ENCODE data around the gene TK1. TPM values are rescaled to one million over a fixed set of nuclear protein-coding genes. Genes with fewer than 3 reads are reported as not detected.

The TK1 gene
- total RNA-seq, 2 experiments from 2014 or later, result 109 to 117 TPM

DNA sequence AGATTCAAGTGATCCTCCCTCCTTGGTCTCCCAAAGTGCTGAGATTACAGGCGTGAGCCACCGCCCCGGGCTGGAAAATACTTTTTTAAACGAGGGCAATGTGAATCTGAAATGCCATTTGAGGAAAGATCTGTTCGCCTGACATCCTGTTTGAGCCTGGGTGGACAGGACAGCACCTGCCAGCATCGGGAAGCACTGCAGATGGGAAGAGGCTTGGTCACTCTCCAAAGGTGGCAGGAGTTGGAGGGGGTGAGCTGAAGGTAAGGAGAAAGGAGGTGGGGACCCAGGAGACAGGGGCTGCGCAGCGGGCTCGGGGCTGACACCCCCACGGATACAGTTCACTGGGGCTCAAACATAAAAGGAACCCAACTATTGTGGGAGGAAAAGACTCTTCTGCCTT lies 23.3 kb upstream of the TK1 start:
- CTCF ChIA-PET, result no interaction called here
- POLR2A ChIA-PET, result no interaction called here
- Mint-ChIP-seq H3K27me3 (no peaks in the 10 kb centered on the region), H3K4me1 (peaks cover 9% of the 10 kb centered on the region), H3K4me3 (no peak overlapping the region), H3K27ac (no peak overlapping the region), H3K9me3 (no peaks in the 10 kb centered on the region), H3K36me3 (ENCODE audit: low read depth) (peaks cover 6% of the 10 kb centered on the region)
- no peak for DNase-seq

DNA sequence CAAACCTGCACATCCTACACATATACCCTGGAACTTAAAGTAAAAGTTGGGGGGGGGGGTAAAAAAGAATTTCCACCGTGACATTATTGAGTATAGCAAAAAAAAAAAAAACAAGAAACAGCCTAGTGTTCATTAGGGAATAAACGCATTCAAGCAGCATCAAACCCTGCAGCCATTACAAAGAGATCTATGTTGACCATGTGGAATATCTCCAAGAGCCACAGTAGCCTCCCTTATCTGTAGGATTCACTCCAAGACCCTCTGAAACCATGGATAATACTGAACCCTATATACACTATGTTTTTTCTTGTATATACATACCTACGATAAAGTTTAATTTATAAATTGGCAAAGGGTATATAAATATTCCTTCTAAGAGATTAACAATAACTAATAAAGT lies 21.6 kb upstream of the TK1 start:
- no peak for DNase-seq
- Mint-ChIP-seq H3K27ac (no peak overlapping the region), H3K27me3 (no peaks in the 10 kb centered on the region), H3K4me3 (no peak overlapping the region), H3K9me3 (no peaks in the 10 kb centered on the region), H3K36me3 (ENCODE audit: low read depth) (no peaks in the 10 kb centered on the region), H3K4me1 (no peaks in the 10 kb centered on the region)
- ChIA-PET CTCF (no interaction called here), POLR2A (no interaction called here)

DNA sequence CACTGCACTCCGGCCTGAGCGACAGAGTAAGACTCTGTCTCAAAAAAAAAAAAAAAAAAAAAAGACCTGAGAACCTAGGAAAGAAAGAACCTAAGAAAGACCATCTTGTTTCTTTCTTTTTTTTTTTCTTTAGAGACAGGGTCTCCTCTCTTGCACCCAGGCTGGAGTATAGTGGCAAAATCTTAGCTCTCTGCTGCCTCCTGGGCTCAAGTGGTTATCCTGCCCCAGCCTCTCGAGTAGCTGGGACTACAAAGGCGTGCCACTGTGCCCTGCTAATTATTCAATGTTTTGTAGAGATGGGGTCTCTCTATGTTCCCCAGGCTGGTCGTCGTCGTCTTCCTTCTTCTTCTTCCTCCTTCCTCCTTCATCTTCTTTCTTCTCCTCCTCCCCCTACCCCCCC lies 19.4 kb upstream of the TK1 start:
- Mint-ChIP-seq H3K27ac (no peak overlapping the region), H3K9me3 (no peaks in the 10 kb centered on the region), H3K36me3 (ENCODE audit: low read depth) (no peaks in the 10 kb centered on the region), H3K4me3 (no peak overlapping the region), H3K4me1 (no peaks in the 10 kb centered on the region), H3K27me3 (no peaks in the 10 kb centered on the region)
- no peak for DNase-seq
- CTCF ChIA-PET, result no interaction called here
- POLR2A ChIA-PET, result interaction anchor here (1.6 kb wide), 1 partner anchor 17 kb away, joined by 4 read pairs; no protein-coding TSS in a partner anchor

DNA sequence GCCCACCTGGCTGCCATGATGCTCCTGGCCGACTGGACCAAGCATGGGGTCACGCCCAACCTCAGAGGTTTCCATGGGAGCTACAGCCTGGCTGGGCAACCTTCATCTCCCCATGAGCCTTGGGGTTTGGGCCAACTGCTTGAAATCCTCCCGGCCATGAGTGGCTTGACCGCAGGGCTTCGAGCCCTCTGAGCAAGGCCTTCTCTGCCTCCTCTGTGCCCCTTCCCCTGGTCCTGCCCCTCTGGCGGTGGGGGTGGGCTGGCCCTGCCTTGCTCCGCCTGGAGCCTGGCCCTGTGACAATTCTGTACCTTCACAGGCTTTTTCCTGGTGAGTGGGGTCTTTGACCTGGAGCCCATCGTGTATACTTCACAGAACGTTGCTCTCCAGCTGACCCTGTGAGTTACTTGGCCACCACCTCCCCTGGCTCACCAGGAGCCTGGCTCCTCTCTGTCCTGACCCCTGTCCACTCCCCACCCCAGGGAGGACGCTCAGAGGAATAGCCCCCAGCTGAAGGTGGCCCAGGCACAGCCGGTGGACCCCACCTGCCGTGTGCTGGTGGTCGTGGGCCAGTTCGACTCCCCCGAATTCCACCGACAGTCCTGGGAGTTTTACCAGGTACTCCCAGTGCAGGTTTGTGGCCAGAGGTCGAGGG lies 18.4 kb upstream of the TK1 start:
- Mint-ChIP-seq H3K9me3 (no peaks in the 10 kb centered on the region), H3K4me1 (no peaks in the 10 kb centered on the region), H3K4me3 (no peak overlapping the region), H3K27ac (no peak overlapping the region), H3K27me3 (no peaks in the 10 kb centered on the region), H3K36me3 (ENCODE audit: low read depth) (no peaks in the 10 kb centered on the region)
- CTCF ChIA-PET, result no interaction called here
- no peak for DNase-seq
- POLR2A ChIA-PET, result interaction anchor here (1.6 kb wide), 1 partner anchor 18 kb away, joined by 4 read pairs; no protein-coding TSS in a partner anchor

DNA sequence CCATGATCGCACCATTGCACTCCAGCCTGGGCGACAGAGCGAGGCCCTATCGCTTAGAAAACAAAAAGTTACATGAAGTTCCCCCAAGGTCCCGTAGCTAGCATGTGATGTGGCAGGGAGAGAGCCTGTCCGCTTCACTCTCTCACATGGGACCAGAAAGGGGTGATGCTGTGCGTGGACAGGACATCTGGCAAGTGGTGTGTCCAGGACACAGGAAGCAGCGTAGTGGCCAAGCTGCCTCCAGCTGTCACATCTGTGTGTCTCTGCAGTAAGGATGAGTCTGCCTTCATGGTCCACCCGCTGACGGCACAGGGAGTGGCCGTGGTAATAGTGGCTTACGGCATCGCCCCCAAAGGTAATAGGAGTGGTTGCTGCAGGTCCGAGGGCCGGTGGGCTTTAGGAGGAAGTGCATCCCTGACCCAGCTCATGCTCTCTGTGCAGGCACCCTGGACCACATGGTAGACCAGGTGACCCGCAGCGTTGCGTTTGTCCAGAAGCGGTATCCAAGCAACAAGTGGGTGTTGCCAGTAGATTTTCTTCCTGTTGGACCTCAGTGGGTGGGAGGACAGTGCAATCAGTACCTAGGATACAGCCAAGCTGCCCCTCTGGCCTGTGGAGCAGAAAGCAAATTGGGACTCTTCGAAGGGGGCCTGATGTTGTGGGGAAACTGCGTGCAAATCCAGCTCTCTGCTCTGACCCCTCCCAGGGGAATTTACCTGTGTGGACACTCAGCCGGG lies 17.7 kb upstream of the TK1 start:
- no peak overlapping the region for H3K27ac Mint-ChIP-seq
- ChIA-PET POLR2A (interaction anchor here (1.6 kb wide), 1 partner anchor 19 kb away, joined by 4 read pairs; no protein-coding TSS in a partner anchor), CTCF (no interaction called here)
- H3K4me1 Mint-ChIP-seq, result no peaks in the 10 kb centered on the region
- no peaks in the 10 kb centered on the region for H3K36me3 Mint-ChIP-seq (ENCODE audit: low read depth)
- no peaks in the 10 kb centered on the region for H3K27me3 Mint-ChIP-seq
- no peak for DNase-seq
- no peak overlapping the region for H3K4me3 Mint-ChIP-seq
- no peaks in the 10 kb centered on the region for H3K9me3 Mint-ChIP-seq

DNA sequence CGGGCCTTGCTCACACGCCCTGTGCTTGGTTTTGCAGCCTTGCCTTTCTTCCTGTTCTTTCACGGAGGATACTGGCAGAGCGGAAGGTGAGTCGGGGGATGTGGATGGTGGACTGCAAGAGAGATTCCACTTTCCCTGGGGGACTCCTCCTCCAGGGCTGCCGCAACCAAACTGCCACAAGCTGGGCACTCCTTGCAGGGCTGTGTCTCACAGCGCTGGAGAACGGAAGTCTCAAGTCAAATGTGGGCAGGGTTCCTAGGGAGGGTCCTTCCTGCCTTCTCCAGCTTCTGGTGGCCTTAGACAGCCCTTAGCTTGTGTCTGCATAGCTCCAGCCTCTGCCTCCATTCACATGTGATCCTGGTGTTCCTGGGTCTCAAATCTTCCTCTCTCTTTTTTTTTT lies 15.8 kb upstream of the TK1 start:
- Mint-ChIP-seq H3K36me3 (ENCODE audit: low read depth) (peaks cover 5% of the 10 kb centered on the region), H3K27ac (no peak overlapping the region), H3K9me3 (no peaks in the 10 kb centered on the region), H3K4me1 (peaks cover 6% of the 10 kb centered on the region), H3K4me3 (no peak overlapping the region), H3K27me3 (no peaks in the 10 kb centered on the region)
- POLR2A ChIA-PET, result no interaction called here
- no peak for DNase-seq
- CTCF ChIA-PET, result interaction anchor here (0.7 kb wide), 1 partner anchor 180 kb away, joined by 3 read pairs; no protein-coding TSS in a partner anchor

DNA sequence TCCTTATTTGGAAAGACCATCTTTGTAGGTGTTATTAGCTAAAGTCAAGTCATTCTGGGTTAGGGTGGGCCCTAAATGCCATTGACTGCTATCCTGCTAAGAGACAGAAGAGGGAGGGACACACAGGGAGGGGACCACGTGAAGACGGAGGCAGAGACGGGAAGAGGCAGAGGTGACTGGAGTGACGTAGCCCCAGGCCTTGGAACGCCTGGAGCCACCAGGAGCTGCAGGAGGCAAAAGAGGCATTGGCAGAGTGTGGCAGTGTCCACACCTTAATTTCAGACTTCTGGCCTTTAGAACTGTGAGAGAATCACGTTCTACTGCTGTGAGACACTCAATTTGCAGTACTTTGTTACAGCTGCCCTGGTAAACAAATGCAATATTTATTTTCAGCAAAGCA lies 13.6 kb upstream of the TK1 start:
- Mint-ChIP-seq H3K27ac (no peak overlapping the region), H3K9me3 (no peaks in the 10 kb centered on the region), H3K27me3 (no peaks in the 10 kb centered on the region), H3K4me1 (peaks cover 6% of the 10 kb centered on the region), H3K36me3 (ENCODE audit: low read depth) (peaks cover 13% of the 10 kb centered on the region), H3K4me3 (no peak overlapping the region)
- DNase-seq, result no peak
- ChIA-PET POLR2A (interaction anchor here (1.4 kb wide), 1 partner anchor 116 kb away, joined by 3 read pairs; no protein-coding TSS in a partner anchor), CTCF (interaction anchor here (0.7 kb wide), 1 partner anchor 1144 kb away, joined by 3 read pairs; no protein-coding TSS in a partner anchor)

DNA sequence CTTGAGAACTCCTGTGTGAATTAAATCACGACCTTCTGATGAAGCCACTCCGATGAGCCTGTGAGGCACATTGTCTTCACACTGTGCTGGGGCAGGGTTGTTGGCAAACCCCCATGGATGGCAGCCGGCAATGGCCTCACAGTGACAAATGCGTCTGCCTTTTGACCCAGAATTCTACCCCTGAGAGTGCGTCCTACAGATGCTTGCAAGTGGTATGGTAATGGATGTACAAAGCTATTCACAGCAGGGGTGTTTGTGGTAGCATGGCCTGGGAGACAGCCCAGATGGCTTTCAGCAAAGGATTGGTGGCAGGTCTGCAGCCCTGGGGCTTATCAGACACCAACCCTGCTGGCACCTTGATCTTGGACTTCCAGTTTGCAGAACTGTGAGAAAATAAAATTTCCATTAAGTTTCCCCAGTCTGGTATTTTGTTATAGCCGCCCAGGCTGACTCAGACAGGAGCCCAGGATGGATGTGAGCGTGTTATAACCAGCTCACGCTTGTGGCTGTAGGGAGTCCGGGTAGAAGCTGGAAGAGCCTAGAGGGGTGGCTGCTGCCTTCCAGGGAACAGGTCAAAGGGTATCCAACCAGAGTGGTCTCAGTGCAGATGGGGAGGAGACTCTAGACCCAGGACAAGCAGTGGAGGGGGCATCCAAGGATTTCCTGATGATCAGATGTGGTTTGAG lies 10.4 kb upstream of the TK1 start:
- H3K4me3 Mint-ChIP-seq, result no peak overlapping the region
- no peaks in the 10 kb centered on the region for H3K9me3 Mint-ChIP-seq
- H3K4me1 Mint-ChIP-seq, result peaks cover 8% of the 10 kb centered on the region
- peaks cover 16% of the 10 kb centered on the region for H3K36me3 Mint-ChIP-seq (ENCODE audit: low read depth)
- ChIA-PET POLR2A (no interaction called here), CTCF (interaction anchor here (1.0 to 1.2 kb wide), 3 partner anchors 21 to 112 kb away, joined by 3 to 6 read pairs (median 3); no protein-coding TSS in a partner anchor)
- no peak for DNase-seq
- no peaks in the 10 kb centered on the region for H3K27me3 Mint-ChIP-seq
- H3K27ac Mint-ChIP-seq, result no peak overlapping the region

DNA sequence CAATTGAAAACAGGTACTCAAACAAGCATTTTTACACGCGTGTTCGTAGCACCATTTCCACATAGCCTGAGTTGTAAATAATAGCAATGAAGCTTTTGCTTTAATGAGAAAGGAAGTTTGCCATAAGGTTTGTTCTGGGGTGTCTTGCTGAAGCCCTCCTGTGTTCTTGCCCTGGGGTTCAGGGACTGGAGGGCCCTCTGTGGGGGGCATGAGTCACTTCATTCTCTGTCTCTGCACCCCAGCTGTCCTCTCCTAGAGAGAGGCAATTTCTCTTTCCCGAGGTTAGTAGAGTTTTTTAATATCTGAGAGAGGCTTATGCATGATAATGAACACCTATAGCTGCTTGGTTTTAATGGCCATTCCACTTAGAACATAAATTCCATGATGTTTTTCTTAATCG lies 9.9 kb upstream of the TK1 start:
- ChIA-PET CTCF (interaction anchor here (0.6 kb wide), 1 partner anchor 29 kb away, joined by 6 read pairs; no protein-coding TSS in a partner anchor), POLR2A (no interaction called here)
- Mint-ChIP-seq H3K36me3 (ENCODE audit: low read depth) (peaks cover 19% of the 10 kb centered on the region), H3K27ac (no peak overlapping the region), H3K9me3 (no peaks in the 10 kb centered on the region), H3K27me3 (no peaks in the 10 kb centered on the region), H3K4me1 (peaks cover 8% of the 10 kb centered on the region), H3K4me3 (no peak overlapping the region)
- no peak for DNase-seq

DNA sequence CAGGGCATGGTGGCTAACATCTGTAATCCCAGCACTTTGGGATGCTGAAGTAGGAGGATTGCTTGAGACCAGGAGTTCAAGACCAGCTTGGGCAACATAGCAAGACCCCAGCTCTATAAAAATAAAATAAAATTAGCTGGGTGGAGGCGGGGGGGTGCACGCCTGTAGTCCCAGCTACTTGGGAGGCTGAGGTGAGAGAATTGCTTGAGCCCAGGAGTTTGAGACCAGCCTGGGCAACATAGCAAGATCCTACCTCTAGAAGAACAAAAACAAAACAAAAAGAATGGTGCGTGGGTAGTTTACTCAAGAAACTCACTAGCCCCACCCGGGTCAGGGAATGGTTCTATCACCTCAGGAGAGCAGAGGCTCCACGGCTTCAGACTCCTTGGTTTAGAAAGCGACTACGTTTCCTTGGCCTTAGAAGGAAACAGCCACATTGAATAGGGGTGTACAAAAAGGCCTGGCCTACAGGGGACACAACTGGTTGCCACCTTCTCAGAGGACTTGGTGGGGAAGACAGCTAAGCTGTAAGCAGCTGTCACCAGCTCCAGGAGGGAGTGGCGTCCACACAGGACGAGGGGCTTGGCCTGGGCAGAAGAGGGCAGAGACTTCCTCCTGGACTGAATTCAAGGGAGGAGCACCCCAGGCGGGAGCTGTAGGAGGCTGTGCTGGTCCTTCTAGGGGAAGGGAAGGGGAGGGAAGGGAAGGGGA lies 716 bp downstream of the TK1 start:
- no peaks in the 10 kb centered on the region for H3K27me3 Mint-ChIP-seq
- no peaks in the 10 kb centered on the region for H3K9me3 Mint-ChIP-seq
- peaks cover 34% of the 10 kb centered on the region for H3K36me3 Mint-ChIP-seq (ENCODE audit: low read depth)
- POLR2A ChIA-PET, result interaction anchor here (0.5 to 6.0 kb wide), 12 partner anchors 13 to 268 kb away, joined by 3 to 69 read pairs (median 5); partner anchors contain the start of genes BIRC5, SYNGR2, TMC8 and TNRC6C
- CTCF ChIA-PET, result interaction anchor here (0.7 to 3.6 kb wide), 5 partner anchors 9 to 167 kb away, joined by 3 to 17 read pairs (median 3); no protein-coding TSS in a partner anchor
- peaks cover 53% of the 10 kb centered on the region for H3K4me1 Mint-ChIP-seq
- H3K4me3 Mint-ChIP-seq, result peak overlapping the region; percentile 78
- H3K27ac Mint-ChIP-seq, result peak overlapping the region; percentile 67
- no peak for DNase-seq

DNA sequence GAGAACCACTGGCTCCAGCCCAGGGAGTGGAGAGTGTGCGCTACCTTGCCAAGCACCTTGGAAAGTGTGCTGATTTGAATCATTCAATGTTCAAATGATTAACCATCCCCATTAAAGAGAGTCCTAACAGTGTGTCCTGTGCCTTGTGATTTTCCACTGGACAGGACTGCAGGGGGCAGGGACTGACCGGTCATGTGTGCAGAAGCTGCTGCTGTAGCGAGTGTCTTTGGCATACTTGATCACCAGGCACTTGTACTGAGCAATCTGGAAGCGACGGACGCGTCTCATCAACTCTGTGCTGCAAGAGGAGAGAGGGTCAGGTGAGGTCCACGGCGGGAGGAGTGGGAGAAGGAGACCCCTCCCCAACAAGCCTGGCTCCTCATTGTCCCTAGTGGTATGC lies 2.0 kb downstream of the TK1 start:
- no peak overlapping the region for H3K27ac Mint-ChIP-seq
- ChIA-PET POLR2A (interaction anchor here (6.0 kb wide), 1 partner anchor 11 kb away, joined by 69 read pairs; the partner anchor contains the start of gene SYNGR2), CTCF (interaction anchor here (3.6 kb wide), 1 partner anchor 8 kb away, joined by 17 read pairs; no protein-coding TSS in a partner anchor)
- H3K4me3 Mint-ChIP-seq, result peak overlapping the region; percentile 78
- peaks cover 40% of the 10 kb centered on the region for H3K36me3 Mint-ChIP-seq (ENCODE audit: low read depth)
- H3K27me3 Mint-ChIP-seq, result no peaks in the 10 kb centered on the region
- no peak for DNase-seq
- H3K4me1 Mint-ChIP-seq, result peaks cover 60% of the 10 kb centered on the region
- H3K9me3 Mint-ChIP-seq, result no peaks in the 10 kb centered on the region

DNA sequence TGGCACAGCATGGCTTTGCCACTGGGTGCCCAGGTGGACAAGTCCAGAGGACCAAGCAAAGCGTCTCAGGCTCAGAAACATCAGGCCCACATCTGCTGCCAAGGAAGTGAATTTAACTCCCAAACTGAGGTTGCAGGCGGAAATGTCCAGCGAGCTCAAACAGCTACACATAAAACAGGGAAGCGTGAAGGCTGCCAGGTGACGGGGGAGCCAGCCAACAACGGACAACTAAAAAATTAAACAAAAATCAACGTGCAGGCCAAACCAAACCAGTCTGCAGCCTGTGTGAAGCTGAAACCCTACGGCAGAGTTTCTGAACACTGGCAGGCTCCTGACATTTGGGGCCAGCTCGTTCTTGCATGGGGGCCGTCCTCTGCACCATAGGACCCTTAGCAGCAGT lies 2.5 kb downstream of the TK1 start:
- no peak for DNase-seq
- H3K4me1 Mint-ChIP-seq, result peaks cover 60% of the 10 kb centered on the region
- ChIA-PET CTCF (no interaction called here), POLR2A (interaction anchor here (1.2 to 6.0 kb wide), 3 partner anchors 11 to 75 kb away, joined by 3 to 69 read pairs (median 3); partner anchors contain the start of gene SYNGR2)
- H3K27ac Mint-ChIP-seq, result no peak overlapping the region
- peaks cover 44% of the 10 kb centered on the region for H3K36me3 Mint-ChIP-seq (ENCODE audit: low read depth)
- no peaks in the 10 kb centered on the region for H3K27me3 Mint-ChIP-seq
- H3K9me3 Mint-ChIP-seq, result no peaks in the 10 kb centered on the region
- H3K4me3 Mint-ChIP-seq, result no peak overlapping the region

Measured in activated CD4-positive, alpha-beta memory T cell treated with anti-CD3 and anti-CD28 coated beads, Interleukin-2, amount 10 ng/mL, durations not matched to agents 7 days and 5 days (primary cell).